ENCODE measurements around the gene FRAS1.

GRCh38 chr4:78543424-78544125 is 486.5 kb downstream of the FRAS1 start:
- no peak for TF ChIP-seq CTCF (IDR thresholded peaks at IDR 0.05)
- no peak for TF ChIP-seq POLR2A (IDR thresholded peaks at IDR 0.05)

All from right lobe of liver (tissue), 4 donors.